AG20443 (cell line): ENCODE data around the gene NLGN4Y.

ENCODE experiments used
- DNase-seq: peaks from one replicate; pipeline ENCODE4 v3.0.0; 2012; ENCODE audit warnings: low spot score, mixed read lengths

Gene NLGN4Y

GRCh38 chrY:14644157-14644952, 120.0 kb downstream of the NLGN4Y start:
- DNase-seq = peak; percentile 64

- DNase-seq = peak; percentile 8
These were observed 154.9 kb downstream of the NLGN4Y start for GRCh38 chrY:14679181-14679580.

GRCh38 chrY:14694543-14694942, 170.2 kb downstream of the NLGN4Y start:
- peak; percentile 4 for DNase-seq

GRCh38 chrY:14708158-14708557, 183.8 kb downstream of the NLGN4Y start:
- DNase-seq = no peak

- DNase-seq = no peak
These were observed 217.3 kb downstream of the NLGN4Y start for GRCh38 chrY:14741596-14741995.

- DNase-seq = no peak
These were observed 224.0 kb downstream of the NLGN4Y start for GRCh38 chrY:14748329-14748728.

GRCh38 chrY:14755571-14755970, 231.2 kb downstream of the NLGN4Y start:
- no peak for DNase-seq

GRCh38 chrY:14762903-14763302, 238.6 kb downstream of the NLGN4Y start:
- DNase-seq = no peak

- DNase-seq = no peak
These were observed 239.3 kb downstream of the NLGN4Y start for GRCh38 chrY:14763600-14763999.

GRCh38 chrY:14778208-14778607, 253.9 kb downstream of the NLGN4Y start:
- DNase-seq = no peak

- DNase-seq = no peak
These were observed 268.8 kb downstream of the NLGN4Y start for GRCh38 chrY:14793104-14793503.

GRCh38 chrY:14793674-14794073, 269.3 kb downstream of the NLGN4Y start:
- DNase-seq = no peak

- peak; percentile 3 for DNase-seq
These were observed 273.7 kb downstream of the NLGN4Y start for GRCh38 chrY:14798010-14798409.

- no peak for DNase-seq
These were observed 276.8 kb downstream of the NLGN4Y start for GRCh38 chrY:14801096-14801495.

GRCh38 chrY:14802125-14802524, 277.8 kb downstream of the NLGN4Y start:
- peak; percentile 9 for DNase-seq

- DNase-seq = peak; percentile 47
These were observed 279.7 kb downstream of the NLGN4Y start for GRCh38 chrY:14804041-14804440.

GRCh38 chrY:14818452-14818851, 294.1 kb downstream of the NLGN4Y start:
- no peak for DNase-seq

GRCh38 chrY:14822201-14822600, 297.9 kb downstream of the NLGN4Y start:
- DNase-seq = peak; percentile 48

- peak; percentile 16 for DNase-seq
These were observed 298.6 kb downstream of the NLGN4Y start for GRCh38 chrY:14822906-14823305.

GRCh38 chrY:14824583-14824982, 300.3 kb downstream of the NLGN4Y start:
- DNase-seq = no peak

GRCh38 chrY:14825728-14826127, 301.4 kb downstream of the NLGN4Y start:
- no peak for DNase-seq

- peak; percentile 24 for DNase-seq
These were observed 304.2 kb downstream of the NLGN4Y start for GRCh38 chrY:14828531-14828930.

- DNase-seq = peak; percentile 7
These were observed 305.1 kb downstream of the NLGN4Y start for GRCh38 chrY:14829366-14829885.
